Activated T-cell treated with anti-CD3 and anti-CD28 coated beads for 1 hour (primary cell): ENCODE measurements around the gene SAT2.

ENCODE experiments used
- DNase-seq: peaks from one replicate; pipeline ENCODE4 v3.0.0-alpha.2; 2020; ENCODE audit warnings: low read depth

The SAT2 gene

DNA sequence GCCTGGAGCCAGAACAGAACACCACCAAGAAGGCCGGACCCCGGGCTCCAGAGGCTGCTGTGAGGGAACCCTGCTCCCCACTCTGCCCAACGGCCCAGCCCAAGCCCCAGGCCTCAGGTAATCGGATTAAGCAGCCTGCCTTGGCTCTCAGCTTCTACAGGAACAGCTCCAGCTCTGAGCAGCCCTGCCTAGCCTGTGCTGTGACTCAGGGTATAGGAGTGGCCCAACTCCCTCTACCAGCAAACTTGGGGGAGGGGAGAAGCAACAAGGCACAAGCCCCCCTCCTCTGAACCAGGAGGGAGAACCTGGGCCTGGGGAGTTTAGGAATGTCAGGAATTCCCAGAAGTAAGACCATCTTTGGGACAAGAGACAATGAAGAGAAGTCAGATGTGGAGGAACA lies 36.9 kb downstream of the SAT2 start:
- DNase-seq, result no peak

DNA sequence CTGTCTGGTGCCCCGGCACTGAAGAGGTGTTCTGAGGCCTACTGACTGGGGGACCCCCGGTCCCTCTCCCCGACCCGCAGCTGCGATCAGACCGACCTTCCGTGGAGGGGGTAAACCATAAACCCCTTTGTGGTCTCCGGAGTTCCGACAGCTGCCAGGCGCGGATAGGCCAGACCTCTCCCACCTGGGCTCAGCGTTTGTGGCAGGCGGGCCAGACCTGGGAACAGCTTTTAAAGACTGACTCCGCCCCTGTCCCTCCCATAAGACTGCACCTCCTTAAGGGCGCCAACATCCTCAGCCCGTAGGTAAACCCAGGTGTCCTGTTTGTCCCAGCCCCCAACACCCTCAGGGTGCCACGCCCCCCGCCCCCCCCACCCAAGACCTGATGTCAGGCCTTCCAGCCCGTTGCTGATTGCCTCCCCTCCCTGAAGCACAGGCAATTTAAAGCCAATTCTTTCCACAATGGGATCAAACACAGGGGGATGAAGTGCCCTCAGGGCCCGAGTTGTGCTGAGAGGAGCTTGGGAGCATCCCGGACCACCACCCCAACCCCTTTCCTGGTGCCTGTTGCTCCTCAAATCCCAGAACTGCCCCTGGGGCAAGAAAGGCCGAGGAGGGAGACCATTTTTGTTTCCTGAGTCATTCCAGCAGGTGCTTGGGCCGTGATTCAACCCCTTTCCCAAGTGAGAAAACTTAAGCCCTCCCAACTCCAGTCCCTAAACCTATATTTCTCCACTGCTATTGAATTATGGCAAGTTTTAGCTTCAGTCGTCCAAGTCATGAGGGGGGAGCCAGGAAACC lies 37.5 kb downstream of the SAT2 start, which contains the start of gene SOX15:
TSS of gene SOX15 (minus strand) at position 204 of the 801 bp plus-strand sequence. CDS start 418 bp downstream, outside the sequence.
- DNase-seq, result no peak

DNA sequence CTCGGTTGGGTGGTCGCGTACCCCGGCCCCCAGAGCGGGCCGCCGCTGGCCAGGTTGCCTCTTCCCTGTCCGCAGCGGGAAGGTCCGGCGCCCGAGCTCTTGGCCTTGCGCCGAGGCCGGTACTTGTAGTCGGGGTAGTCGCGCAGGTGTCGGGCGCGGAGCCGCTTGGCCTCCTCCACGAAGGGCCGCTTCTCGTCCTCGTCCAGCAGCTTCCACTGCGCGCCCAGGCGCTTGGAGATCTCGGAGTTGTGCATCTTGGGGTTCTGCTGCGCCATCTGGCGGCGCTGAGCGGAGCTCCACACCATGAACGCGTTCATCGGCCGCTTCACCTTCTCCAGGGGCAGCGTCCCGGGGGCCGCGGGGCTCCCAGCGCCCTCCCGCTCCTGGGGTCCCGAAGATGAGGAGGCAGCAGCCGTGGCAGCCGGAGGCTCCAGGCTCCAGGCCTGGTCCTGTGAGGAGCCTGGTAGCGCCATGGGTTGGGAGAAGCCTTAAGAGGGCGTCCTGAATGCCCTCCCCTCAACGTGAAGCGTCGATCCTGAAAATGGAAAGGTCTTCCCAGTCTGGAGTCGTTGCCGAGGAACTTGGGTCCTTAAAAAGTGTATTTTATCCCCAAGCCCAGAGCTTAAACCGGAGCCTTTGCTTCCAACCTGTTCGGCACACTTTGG lies 38.3 kb downstream of the SAT2 start:
- peak; percentile 54 for DNase-seq

DNA sequence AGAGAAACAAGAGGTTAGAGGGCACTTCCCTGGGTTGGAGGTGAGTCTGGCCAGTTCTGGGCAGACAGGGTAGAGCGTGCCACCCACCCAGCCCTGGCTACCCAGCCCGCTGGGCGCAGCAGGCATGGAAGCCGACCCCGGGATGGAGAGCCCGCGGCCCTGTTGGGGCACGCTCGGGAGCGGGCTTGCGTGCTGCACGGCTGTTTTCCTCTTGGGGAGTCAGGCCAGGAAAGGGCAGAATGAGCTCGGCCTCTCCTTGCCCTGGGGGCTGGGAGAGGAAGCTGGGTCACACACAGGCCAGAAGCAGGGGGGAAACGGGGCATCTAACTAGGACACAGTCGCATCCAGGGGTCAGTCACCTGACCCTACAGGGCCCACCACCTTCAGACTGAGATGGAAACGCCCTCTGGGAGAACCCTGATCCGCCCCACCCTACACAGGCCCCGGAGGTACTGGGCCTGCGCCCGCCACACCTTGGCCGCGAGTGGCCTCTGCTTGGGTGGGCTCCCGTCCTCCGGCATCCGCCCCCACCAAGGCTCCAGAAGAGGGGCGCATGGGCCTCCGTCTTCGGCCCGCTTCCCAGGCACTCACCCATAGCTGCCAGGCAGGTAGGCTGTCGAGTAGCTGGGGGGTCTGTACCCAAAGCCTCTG lies 38.9 kb downstream of the SAT2 start:
- no peak for DNase-seq

DNA sequence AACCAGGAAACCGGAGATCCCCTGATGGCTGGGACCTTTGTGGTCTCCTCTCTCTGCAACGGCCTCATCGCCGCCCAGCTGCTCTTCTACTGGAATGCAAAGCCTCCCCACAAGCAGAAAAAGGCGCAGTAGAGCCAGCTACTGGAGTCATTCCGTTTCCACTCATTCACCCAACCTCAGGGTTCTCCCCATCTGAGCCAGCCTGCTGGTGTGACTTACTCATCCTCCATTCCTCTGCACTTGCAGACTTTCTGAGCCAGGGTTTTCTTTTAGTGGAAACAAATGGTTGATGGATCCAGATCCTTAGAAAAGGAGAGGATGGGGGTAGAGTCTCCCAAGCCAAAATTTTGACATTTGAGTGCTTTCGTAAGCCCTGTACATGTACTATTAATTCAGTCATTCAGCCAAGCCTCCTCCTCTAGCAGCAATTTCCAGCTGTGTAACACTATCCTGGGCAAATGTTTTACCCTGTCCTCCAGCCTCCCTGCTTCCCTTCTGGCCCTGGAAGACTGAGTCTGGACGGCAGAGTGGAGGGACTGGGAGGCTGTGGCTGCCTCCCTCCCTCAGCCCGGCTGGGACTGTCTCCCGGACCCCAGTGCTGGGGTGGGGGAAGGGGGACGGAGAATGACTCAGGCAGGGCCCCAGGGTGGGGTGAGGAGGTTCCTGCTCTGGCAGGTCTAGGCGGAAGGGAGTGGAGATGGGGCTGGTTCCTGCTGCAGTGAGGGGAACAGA lies 40.0 kb downstream of the SAT2 start:
- no peak for DNase-seq

DNA sequence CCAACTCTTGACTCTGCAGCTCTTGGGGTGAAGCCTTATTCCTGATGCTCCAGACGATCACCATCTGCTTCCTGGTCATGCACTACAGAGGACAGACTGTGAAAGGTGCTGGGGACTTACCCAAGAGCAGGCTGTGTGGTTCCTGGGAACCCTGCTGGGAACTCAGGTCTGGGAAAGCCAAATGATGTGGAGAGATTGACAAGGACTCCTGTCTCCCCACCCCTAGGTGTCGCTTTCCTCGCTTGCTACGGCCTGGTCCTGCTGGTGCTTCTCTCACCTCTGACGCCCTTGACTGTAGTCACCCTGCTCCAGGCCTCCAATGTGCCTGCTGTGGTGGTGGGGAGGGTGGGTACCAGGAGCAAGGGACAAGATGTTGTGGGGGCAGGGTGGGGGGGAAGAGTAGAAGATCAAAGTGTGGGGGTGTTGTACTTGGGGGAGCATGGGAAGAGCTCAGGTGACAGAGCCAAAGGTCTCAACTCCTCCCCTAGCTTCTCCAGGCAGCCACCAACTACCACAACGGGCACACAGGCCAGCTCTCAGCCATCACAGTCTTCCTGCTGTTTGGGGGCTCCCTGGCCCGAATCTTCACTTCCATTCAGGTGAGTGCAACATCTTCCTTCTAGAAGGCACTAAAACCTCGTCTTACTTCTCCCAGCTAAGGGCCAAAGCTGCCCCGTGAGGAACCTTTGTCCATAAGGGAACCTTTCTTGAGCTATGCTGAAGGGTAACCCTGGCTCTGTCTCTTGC lies 40.8 kb downstream of the SAT2 start:
- no peak for DNase-seq

GRCh38 chr17:7583253-7584109 lies 44.1 kb downstream of the SAT2 start, which contains the start of gene MPDU1:
TSS of gene MPDU1 (plus strand) at chr17:7583852. CDS start at chr17:7583863, 11 bp downstream.
- peak; percentile 93 for DNase-seq

GRCh38 chr17:7582396-7583252 lies 45.0 kb downstream of the SAT2 start:
- no peak for DNase-seq

DNA sequence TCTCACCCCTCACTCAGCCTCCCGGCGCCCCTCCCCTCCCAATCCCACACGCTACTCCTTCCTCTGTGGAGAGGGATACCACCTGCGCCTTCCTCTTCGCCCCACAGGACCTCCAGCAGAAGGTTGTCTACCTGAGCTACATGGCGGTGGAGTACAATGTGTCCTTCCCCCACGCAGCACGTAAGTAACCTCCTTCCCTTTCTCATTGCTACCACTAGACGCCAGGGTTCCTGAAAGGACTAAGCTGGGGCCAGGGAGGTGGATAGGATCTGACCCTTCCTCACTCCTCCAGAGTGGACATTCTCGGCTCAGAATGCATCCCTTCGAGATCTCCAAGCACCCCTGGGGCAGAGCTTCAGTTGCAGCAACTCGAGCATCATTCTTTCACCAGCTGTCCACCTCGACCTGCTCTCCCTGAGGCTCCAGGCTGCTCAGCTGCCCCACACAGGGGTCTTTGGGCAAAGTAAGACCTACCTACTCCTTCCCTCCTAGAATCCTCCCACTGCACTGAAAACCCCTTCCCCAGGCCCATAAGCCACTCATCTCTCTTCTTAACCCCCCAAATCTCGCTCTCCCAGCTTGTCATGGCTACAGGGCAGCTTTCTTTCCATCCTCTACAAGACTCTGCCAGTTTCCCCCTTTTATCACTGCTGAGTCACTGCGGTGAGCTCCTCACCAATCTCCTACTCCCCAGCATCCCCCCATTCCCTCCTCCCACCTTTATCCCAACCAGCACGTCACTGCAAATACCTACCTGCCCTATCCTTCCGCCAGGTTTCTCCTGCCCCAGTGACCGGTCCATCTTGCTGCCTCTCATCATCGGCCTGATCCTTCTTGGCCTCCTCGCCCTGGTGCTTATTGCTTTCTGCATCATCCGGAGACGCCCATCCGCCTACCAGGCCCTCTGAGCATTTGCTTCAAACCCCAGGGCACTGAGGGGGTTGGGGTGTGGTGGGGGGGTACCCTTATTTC lies 46.7 kb downstream of the SAT2 start:
- DNase-seq, result no peak

- no peak for DNase-seq
Measured at GRCh38 chr17:7579834-7580603, 47.6 kb downstream of the SAT2 start.

DNA sequence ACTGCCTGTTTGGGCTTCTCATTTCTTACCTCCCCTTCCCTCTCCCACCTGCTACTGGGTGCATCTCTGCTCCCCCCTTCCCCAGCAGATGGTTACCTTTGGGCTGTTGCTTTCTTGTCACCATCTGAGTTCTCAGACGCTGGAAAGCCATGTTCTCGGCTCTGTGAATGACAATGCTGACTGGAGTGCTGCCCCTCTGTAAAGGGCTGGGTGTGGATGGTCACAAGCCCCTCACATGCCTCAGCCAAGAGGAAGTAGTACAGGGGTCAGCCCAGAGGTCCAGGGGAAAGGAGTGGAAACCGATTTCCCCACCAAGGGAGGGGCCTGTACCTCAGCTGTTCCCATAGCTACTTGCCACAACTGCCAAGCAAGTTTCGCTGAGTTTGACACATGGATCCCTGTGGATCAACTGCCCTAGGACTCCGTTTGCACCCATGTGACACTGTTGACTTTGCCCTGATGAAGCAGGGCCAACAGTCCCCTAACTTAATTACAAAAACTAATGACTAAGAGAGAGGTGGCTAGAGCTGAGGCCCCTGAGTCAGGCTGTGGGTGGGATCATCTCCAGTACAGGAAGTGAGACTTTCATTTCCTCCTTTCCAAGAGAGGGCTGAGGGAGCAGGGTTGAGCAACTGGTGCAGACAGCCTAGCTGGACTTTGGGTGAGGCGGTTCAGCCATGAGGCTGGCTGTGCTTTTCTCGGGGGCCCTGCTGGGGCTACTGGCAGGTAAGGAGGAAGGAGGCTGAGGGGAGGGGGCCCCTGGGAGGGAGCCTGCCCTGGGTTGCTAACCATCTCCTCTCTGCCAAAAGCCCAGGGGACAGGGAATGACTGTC lies 48.4 kb downstream of the SAT2 start, which contains the start of gene CD68:
TSS of gene CD68 (plus strand) at position 638 of the 833 bp plus-strand sequence. CDS start at position 678, 40 bp downstream.
- peak; percentile 41 for DNase-seq

- no peak for DNase-seq
Measured at GRCh38 chr17:7577327-7578199, 50.1 kb downstream of the SAT2 start.

- DNase-seq, result no peak
Measured at GRCh38 chr17:7576432-7576937, 51.1 kb downstream of the SAT2 start.
